GM18526 (cell line): ENCODE results near the gene NTRK3.

Experiments
- POLR2A ChIP-seq: IDR thresholded peaks from 3 replicates; pipeline ENCODE4 v1.6.1; 2011; ENCODE audit not compliant: insufficient read length; ENCODE audit errors: extremely low read depth

NTRK3 gene

GRCh38 chr15:88243895-88244787, 12.4 kb downstream of the NTRK3 start:
- TF ChIP-seq POLR2A: no peak

DNA sequence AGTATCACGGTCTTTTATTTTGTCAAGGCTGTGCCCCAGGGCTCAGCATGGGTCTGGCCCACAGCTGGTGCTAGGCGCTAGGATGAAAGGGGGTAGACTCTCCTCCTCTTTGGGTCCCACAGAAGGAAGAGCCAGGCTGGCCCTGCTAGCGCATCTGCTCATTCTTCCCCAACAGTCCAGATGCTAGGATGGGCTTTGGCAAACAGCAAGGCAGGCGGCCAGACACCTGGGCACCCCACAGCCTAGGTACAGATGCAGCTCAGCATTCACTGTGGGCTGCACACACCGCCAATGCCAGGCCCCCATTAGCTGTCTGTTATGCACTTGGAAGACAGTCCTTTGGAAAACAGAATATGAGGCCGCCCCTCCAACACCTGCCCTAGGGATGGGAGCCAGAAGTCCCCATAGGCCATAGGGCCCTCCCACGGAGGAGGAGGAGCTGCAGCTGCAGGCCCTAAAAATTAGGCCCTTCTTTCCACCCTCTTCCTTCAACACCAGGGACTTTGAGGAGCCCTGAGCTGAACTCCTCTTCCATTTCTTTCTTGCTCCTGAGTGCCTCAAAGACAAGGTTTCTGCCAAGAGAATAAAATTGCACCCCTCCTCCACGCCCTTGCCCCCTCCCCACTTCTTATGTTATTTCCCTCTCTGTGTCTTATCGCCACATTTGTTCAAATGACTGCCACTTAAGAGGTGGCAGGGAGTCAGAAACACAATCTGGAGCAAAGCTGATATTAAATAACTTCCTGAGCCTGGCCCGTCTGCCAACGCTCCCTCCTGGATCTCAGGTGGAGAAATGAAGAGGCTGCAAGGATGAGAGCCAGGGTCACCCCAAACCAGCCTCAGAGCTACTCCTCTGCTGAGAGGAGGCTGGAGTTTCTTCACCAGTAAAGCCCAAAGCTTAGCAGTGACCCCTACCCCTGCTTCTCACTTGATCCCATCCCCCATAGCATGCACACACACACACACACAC, 13.7 kb downstream of the NTRK3 start:
- TF ChIP-seq POLR2A: no peak

- TF ChIP-seq POLR2A: no peak
Measured at GRCh38 chr15:88241461-88241860, 15.1 kb downstream of the NTRK3 start.

DNA sequence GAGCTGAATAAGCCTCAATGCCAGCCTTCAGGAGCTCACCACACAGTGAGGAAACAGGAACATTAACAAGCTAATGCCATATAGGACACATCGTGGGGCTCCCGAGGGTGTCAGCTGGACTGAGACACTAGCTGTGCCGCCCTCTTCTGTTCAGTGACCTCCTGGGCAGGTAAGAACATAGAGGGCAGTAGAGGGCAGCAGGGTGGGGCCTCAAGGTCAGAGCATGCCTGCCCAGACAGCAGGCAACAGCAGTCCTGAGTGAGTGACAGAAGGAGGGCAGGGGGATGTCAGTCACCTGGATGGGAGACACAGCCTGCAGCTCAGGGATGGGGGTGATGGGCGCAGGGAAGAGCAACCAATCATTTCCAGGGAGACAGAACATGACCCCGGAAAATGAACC, 15.5 kb downstream of the NTRK3 start:
- TF ChIP-seq POLR2A: no peak

DNA sequence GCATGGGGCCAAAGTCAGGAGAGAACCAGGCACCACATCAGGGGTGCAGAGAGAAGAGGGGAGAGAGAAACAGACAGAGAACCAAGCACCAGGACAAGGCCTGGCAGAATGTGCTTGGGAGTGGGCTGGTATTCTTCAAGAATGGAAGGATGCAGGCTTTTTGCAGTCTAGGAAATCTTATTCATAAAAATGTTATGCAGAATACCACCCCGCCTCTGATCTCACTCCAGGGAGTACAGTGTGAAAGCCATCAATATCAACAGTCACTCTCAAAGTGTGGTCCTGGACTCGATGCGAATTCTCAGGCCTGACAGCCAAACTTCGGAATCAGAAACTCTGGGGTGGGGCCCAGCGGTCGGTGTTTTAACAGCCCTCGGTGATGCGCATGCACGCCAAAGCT, 16.9 kb downstream of the NTRK3 start:
- no peak for TF ChIP-seq POLR2A

- no peak for TF ChIP-seq POLR2A
Measured at GRCh38 chr15:88238618-88239430, 17.7 kb downstream of the NTRK3 start.

DNA sequence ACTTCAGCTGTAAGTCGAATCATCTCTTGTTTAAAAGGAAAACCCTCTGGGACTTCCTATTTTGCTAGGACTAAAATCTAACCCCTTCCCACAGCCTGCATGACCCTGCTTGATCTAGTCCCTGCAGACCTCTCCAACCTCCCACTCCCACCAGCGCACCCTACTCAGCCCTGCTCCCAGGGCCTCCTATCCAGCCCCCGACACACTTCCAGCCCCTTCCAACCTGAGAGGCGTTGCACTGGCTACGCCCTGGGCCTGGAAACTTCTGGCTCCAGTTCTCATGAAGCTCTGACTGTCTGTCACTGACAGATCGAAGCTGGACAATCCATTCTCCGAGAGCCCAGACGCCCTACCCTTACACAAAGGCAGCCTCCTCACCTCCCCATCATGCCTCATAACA, 21.8 kb downstream of the NTRK3 start:
- TF ChIP-seq POLR2A: no peak

DNA sequence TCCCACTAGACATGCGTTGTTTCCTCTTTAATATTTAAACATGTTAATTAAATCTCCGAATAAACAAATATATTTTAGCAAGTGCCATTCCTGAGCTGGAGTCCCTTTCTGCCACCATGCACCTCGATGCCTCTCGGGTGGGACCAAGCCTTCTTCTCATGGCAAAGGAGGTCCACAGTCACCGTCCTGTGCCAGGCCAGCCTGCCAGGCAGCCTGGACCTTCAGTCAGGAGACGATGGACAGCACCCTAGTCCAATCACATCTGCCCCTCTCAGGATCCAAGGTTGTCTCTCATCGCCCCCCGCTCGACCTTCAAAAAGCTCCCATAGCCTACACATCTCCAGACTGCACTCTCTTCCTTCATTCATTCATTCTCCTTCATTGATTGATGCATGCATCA, 22.6 kb downstream of the NTRK3 start:
- TF ChIP-seq POLR2A: no peak

GRCh38 chr15:88232771-88233201, 23.8 kb downstream of the NTRK3 start:
- no peak for TF ChIP-seq POLR2A

DNA sequence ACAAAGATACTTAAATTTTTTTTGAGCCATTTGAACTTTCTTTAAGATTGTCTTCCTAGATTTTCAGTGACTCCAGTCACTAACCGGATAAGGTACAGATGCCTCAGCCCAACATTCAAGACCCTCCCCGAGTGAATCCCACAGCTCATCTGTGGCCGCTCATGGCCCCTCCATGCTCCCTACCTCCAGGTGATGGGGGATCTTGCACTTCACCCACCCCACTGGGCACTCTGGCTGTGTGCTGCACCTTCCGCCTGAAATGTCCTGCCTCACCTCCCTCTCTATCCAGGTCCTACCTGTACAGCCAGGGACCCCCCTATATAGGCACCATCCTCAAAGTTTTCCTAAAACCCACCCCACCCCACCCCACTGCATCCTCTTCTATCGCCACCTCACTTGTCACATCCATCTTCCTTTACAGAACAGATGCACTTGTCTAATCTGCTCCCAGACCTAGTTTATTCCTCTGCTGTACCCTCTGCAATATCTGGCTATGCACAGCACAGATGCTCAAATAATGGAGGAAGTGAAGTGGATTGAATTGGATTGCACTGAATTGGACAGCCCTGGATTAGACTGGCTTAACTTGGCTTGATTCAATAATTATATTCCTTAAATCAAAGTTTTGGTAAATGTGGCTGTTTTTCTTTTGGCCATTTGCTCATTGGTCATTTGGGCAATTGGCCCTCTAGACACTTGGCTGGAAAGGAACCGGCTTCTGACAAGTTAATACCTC, 24.5 kb downstream of the NTRK3 start:
- TF ChIP-seq POLR2A: no peak

DNA sequence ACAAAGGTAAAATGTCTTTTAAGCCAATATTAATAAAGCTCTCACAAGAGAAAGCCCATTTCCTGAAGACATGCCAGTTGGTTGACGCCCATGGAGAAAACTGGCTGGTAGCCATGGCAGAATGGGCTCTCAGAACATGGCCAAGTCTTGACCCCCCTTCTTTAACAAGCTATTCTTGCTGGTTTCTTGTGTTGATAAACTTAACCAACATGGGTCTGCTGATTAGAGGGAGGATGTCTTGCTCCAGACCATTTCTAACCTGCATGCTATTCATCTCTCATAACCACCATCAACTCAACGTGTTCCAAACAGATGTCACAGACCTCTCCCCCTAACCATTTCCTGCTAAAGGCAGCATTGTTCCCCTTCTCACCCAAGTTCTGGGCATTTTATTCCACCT, 25.7 kb downstream of the NTRK3 start:
- TF ChIP-seq POLR2A: no peak

- TF ChIP-seq POLR2A: no peak
Measured at GRCh38 chr15:88225461-88225860, 31.1 kb downstream of the NTRK3 start.

- no peak for TF ChIP-seq POLR2A
Measured at GRCh38 chr15:88223084-88223483, 33.5 kb downstream of the NTRK3 start.

- TF ChIP-seq POLR2A: no peak
Measured at GRCh38 chr15:88221836-88222235, 34.7 kb downstream of the NTRK3 start.
